HEK293T (cell line): Measurements from ENCODE around the gene ANP32B.

ENCODE experiments used
- NFRKB ChIP-seq: fragments of 450-650 bp; IDR thresholded peaks from 2 replicates; pipeline ENCODE4 v1.6.1; 2016; ENCODE audit warnings: mild to moderate bottlenecking, moderate library complexity
- SUZ12 ChIP-seq: fragments of 450-650 bp; IDR thresholded peaks from 2 replicates; pipeline ENCODE4 v1.6.1; 2016; ENCODE audit warnings: mild to moderate bottlenecking

GRCh38 chr9:98007251-98007928, 24.2 kb downstream of the ANP32B start:
- TF ChIP-seq NFRKB (no peak), SUZ12 (no peak)
